NB4 (cell line): ENCODE results near the gene DTNA.

Experiments
- DNase-seq: peaks from one replicate; pipeline ENCODE4 v3.0.0; 2010; ENCODE audit warnings: low read depth
- H3K4me3 ChIP-seq: one replicate; pipeline ENCODE4 v1.5.1; 2011; ENCODE audit warnings: mild to moderate bottlenecking, low read depth, low read length, moderate library complexity
- MYC ChIP-seq: IDR thresholded peaks from 2 replicates; pipeline ENCODE4 v1.6.1; 2011; ENCODE audit warnings: low read depth, low read length
- POLR2A ChIP-seq: IDR thresholded peaks from 2 replicates; pipeline ENCODE4 v1.6.1; 2011; ENCODE audit warnings: mild to moderate bottlenecking; ENCODE audit not compliant: insufficient read length; ENCODE audit errors: extremely low read depth
- TF ChIP-seq, protein P1 (sequence below): IDR thresholded peaks from 2 replicates; pipeline ENCODE4 v1.6.1; 2011; ENCODE audit warnings: low read depth, low read length
- TF ChIP-seq, protein P2 (sequence below): IDR thresholded peaks from one replicate; pipeline ENCODE4 v1.5.1; 2012; ENCODE audit warnings: low read depth, low read length

Gene DTNA

DNA sequence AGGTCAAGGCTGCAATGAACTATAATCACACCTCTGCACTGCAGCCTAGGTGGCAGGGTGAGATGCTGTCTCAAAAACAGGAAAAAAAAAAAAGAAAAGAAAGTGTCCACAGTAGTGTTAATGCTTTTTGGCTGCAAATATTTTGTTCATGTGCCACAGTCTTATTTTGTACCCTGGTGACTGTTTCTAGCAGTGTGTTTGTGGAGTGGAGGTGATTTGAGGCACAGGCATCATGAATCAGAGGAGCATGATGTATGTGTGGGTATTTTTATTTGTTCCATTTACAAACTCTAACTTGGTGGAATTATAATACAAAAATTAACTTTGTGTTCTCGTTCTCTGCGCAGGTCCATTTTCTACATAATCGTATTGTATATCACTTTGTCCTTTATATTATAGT lies 30.6 kb downstream of the DTNA start:
- no peak overlapping the region for H3K4me3 ChIP-seq
- no peak for DNase-seq
- TF ChIP-seq POLR2A (no peak), MYC (no peak)
- TF ChIP-seq, protein P1, sequence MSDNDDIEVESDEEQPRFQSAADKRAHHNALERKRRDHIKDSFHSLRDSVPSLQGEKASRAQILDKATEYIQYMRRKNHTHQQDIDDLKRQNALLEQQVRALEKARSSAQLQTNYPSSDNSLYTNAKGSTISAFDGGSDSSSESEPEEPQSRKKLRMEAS: no peak
- TF ChIP-seq, protein P2, sequence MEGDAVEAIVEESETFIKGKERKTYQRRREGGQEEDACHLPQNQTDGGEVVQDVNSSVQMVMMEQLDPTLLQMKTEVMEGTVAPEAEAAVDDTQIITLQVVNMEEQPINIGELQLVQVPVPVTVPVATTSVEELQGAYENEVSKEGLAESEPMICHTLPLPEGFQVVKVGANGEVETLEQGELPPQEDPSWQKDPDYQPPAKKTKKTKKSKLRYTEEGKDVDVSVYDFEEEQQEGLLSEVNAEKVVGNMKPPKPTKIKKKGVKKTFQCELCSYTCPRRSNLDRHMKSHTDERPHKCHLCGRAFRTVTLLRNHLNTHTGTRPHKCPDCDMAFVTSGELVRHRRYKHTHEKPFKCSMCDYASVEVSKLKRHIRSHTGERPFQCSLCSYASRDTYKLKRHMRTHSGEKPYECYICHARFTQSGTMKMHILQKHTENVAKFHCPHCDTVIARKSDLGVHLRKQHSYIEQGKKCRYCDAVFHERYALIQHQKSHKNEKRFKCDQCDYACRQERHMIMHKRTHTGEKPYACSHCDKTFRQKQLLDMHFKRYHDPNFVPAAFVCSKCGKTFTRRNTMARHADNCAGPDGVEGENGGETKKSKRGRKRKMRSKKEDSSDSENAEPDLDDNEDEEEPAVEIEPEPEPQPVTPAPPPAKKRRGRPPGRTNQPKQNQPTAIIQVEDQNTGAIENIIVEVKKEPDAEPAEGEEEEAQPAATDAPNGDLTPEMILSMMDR: no peak

DNA sequence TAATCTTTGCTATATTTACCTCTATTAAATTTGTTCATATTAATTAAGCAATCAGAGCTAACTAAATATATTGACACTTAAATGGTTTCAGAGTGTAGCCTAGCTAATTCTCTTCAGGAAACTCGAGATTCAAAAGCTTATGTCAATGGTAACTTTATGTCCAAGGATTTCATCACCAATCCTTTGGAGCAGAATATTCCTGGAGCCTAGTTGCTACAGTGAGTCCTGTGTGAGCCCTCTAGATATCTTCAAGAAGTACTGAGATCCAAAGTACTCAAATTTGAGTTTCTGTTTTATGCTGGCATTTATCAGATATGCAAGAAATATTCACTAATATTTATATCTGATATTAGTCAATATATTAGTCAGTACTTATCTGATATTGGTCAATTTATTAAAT lies 31.3 kb downstream of the DTNA start:
- H3K4me3 ChIP-seq: no peak overlapping the region
- DNase-seq: no peak
- TF ChIP-seq, protein P2: no peak
- TF ChIP-seq POLR2A (no peak), MYC (no peak)
- TF ChIP-seq, protein P1: no peak

DNA sequence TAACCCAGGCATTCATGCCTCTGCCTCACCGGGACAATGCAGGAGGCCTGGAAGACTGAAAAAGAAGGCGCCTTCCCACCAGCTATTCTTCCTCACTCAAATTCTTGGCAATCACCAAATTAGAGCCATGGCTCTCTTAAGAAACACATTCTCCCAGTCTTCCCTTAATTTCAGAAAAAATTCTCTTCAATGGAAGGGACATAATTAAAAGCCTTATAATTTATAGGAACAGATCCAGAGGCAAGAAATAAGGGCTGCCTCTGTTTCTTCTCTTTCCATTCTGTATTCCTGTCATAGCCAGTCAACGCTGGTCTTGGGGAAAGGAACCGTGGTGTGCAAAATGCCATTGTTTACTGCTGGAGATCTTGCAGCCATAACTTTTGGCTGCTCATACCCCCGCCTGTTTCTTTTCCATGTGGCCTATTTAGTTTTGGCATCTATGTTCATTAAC lies 32.8 kb downstream of the DTNA start:
- H3K4me3 ChIP-seq: no peak overlapping the region

GRCh38 chr18:34744569-34744968 lies 34.5 kb downstream of the DTNA start:
- H3K4me3 ChIP-seq: no peak overlapping the region
- TF ChIP-seq MYC (no peak), POLR2A (no peak)
- TF ChIP-seq, protein P2: no peak
- TF ChIP-seq, protein P1: no peak
- DNase-seq: no peak

More for the DNA sequence above, 32.8 kb downstream of the DTNA start:
- no peak for DNase-seq
- TF ChIP-seq POLR2A (no peak), MYC (no peak)
- TF ChIP-seq, protein P1: no peak
- TF ChIP-seq, protein P2: no peak

GRCh38 chr18:34746614-34747013 lies 36.5 kb downstream of the DTNA start:
- DNase-seq: no peak
- H3K4me3 ChIP-seq: no peak overlapping the region
- no peak for TF ChIP-seq MYC
- TF ChIP-seq, protein P2: no peak
- TF ChIP-seq POLR2A: no peak
- TF ChIP-seq, protein P1: no peak

GRCh38 chr18:34749721-34750120 lies 39.6 kb downstream of the DTNA start:
- TF ChIP-seq, protein P2: no peak
- TF ChIP-seq POLR2A (no peak), MYC (no peak)
- TF ChIP-seq, protein P1: no peak
- no peak for DNase-seq
- no peak overlapping the region for H3K4me3 ChIP-seq
